Neuronal stem cell (in vitro differentiated cells): ENCODE measurements around the gene KCNQ1.

Source experiments
- DNase-seq: peaks from one replicate; pipeline ENCODE4 v3.0.0-alpha.2; 2013; ENCODE audit warnings: low spot score
- H2AFZ ChIP-seq: one replicate; pipeline ENCODE4 v1.6.1; 2013; ENCODE audit warnings: mild to moderate bottlenecking, low read length, inconsistent platforms
- H2AK5ac ChIP-seq: 2 replicates; pipeline ENCODE4 v1.6.1; 2013; ENCODE audit warnings: low read depth, mild to moderate bottlenecking, inconsistent platforms, low read length, moderate library complexity, mixed read lengths
- H2BK120ac ChIP-seq: 2 replicates; pipeline ENCODE4 v1.6.1; 2013; ENCODE audit warnings: low read depth, mild to moderate bottlenecking, inconsistent platforms, low read length, moderate library complexity, mixed read lengths
- H2BK12ac ChIP-seq: one replicate; pipeline ENCODE4 v1.6.1; 2013; ENCODE audit warnings: low read length, inconsistent platforms
- H2BK15ac ChIP-seq: 2 replicates; pipeline ENCODE4 v1.6.1; 2013; ENCODE audit warnings: mild to moderate bottlenecking, low read length, inconsistent platforms, mixed read lengths
- H2BK5ac ChIP-seq: one replicate; pipeline ENCODE4 v1.6.1; 2013; ENCODE audit warnings: inconsistent platforms, mild to moderate bottlenecking, low read length, moderate library complexity
- H3K14ac ChIP-seq: one replicate; pipeline ENCODE4 v1.6.1; 2013; ENCODE audit warnings: low read length, inconsistent platforms
- H3K18ac ChIP-seq: 2 replicates; pipeline ENCODE4 v1.6.1; 2013; ENCODE audit warnings: low read length, inconsistent platforms
- H3K23ac ChIP-seq: 2 replicates; pipeline ENCODE4 v1.6.1; 2013; ENCODE audit warnings: low read depth, mild to moderate bottlenecking, mixed read lengths, low read length, inconsistent platforms; ENCODE audit not compliant: poor library complexity
- H3K27ac ChIP-seq: replicated peaks from 3 replicates; pipeline ENCODE4 v1.5.1; 2013; ENCODE audit warnings: low read length, inconsistent platforms
- H3K27me3 ChIP-seq, 3 experiments: 2 replicates each; pipeline ENCODE4 v1.6.1; 2013; ENCODE audit warnings: low read length in 3 of 3, mild to moderate bottlenecking in 2 of 3, inconsistent platforms in 1 of 3, low read depth in 1 of 3, mixed read lengths in 1 of 3, moderate library complexity in 1 of 3; ENCODE audit not compliant: control insufficient read depth in 3 of 3, insufficient read depth in 3 of 3
- H3K36me3 ChIP-seq, 2 donors: replicated peaks in 1 of 2; 2 replicates each; pipeline ENCODE4 v1.6.1; 2013; ENCODE audit warnings: low read length in 2 of 2; ENCODE audit not compliant: control insufficient read depth in 2 of 2, insufficient read depth in 2 of 2
- H3K4ac ChIP-seq: 2 replicates; pipeline ENCODE4 v1.6.1; 2013; ENCODE audit warnings: inconsistent platforms, mild to moderate bottlenecking, low read length, moderate library complexity
- H3K4me1 ChIP-seq, 2 donors: 1 replicate in 1 of 2; 2 replicates in 1 of 2; pipeline ENCODE4 v1.6.1; 2013; ENCODE audit warnings: low read length in 2 of 2, low read depth in 1 of 2; ENCODE audit not compliant: control insufficient read depth in 2 of 2, insufficient read depth in 1 of 2
- H3K4me2 ChIP-seq: one replicate; pipeline ENCODE4 v1.6.1; 2013; ENCODE audit warnings: mild to moderate bottlenecking, low read length, inconsistent platforms; ENCODE audit not compliant: insufficient read depth, poor library complexity, severe bottlenecking
- H3K4me3 ChIP-seq, 2 donors: 2 replicates each; pipeline ENCODE4 v1.5.1; 2013; ENCODE audit warnings: low read length in 2 of 2, mild to moderate bottlenecking in 2 of 2, inconsistent platforms in 1 of 2, moderate library complexity in 1 of 2
- H3K79me1 ChIP-seq: one replicate; pipeline ENCODE4 v1.6.1; 2013; ENCODE audit warnings: low read depth, mild to moderate bottlenecking, inconsistent platforms, low read length, moderate library complexity
- H3K9ac ChIP-seq: one replicate; pipeline ENCODE4 v1.6.1; 2013; ENCODE audit warnings: mild to moderate bottlenecking, low read depth, low read length, inconsistent platforms; ENCODE audit not compliant: poor library complexity
- H3K9me3 ChIP-seq, 2 donors: replicated peaks in 1 of 2; 2 replicates each; pipeline versions ENCODE3 to v1.6.1; 2013; ENCODE audit warnings: low read length in 2 of 2, mild to moderate bottlenecking in 2 of 2, inconsistent platforms in 1 of 2, low read depth in 1 of 2, mixed read lengths in 1 of 2, moderate library complexity in 1 of 2; ENCODE audit not compliant: control insufficient read depth in 2 of 2, insufficient read depth in 1 of 2
- H4K8ac ChIP-seq: one replicate; pipeline ENCODE4 v1.6.1; 2013; ENCODE audit warnings: low read depth, mild to moderate bottlenecking, inconsistent platforms, low read length, moderate library complexity
- H4K91ac ChIP-seq: one replicate; pipeline ENCODE4 v1.6.1; 2013; ENCODE audit warnings: low read length, low read depth, mild to moderate bottlenecking, inconsistent platforms; ENCODE audit not compliant: poor library complexity
- WGBS, 2 donors: extraction: QIAGEN DNeasy Blood & Tissue Kit; methylation state at CpG; one replicate each; pipeline ENCODE4 v1.1.7; 2013; ENCODE audit warnings: missing lambda C conversion rate in 2 of 2, mixed read lengths in 1 of 2; ENCODE audit not compliant: insufficient read length in 2 of 2, insufficient replicate concordance in 1 of 2; ENCODE audit errors: extremely low coverage in 2 of 2; 5-methylcytosine and 5-hydroxymethylcytosine counted together

KCNQ1 gene

DNA sequence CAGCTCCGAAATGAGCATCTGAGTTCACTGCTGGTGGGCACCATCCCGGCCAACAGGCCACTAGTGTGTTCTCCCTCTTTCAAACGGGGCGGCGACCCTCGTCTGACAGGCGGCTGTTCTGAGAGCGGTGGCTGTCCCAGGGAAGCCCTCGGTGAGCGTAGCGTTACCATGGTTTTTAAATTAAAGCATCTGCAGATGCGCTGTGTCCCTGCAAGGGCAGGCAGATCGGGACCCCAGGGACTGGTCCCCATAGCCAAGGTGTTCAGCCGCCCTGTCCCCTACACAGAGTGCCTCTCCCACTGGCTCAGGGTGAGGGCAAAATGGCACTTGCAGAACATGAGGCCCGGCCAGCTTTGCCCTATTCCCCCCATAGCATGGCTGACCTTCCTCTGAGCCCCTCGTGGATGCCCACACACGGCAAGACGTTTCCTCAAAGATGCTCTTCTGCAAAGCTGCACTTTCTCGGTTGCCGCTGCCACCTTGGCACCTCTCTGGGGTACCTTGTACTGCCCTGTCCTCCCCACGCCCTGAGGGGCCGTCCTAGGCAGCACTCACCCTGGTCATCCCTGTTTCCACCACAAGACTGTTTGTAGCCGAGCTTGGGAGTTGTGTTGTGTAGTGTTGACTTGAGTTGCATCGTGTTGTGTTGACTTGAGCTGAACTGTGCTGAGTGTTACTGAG is 306.9 kb downstream of the KCNQ1 start:
- Histone ChIP-seq H3K27ac (no peak overlapping the region), H2BK12ac (no peak overlapping the region), H3K27me3 (peaks cover 0 to 25% (median 0%) of the 10 kb centered on the region in 3 experiments), H3K4me2 (no peak overlapping the region), H3K4ac (no peak overlapping the region), H2AK5ac (peak overlapping the region; percentile 25), H2BK15ac (no peak overlapping the region), H4K91ac (no peak overlapping the region), H3K79me1 (no peaks in the 10 kb centered on the region), H2BK120ac (no peak overlapping the region), H3K36me3 (no peaks in the 10 kb centered on the region), H3K14ac (no peak overlapping the region), H3K23ac (no peak overlapping the region), H3K18ac (peak overlapping the region; percentile 6), H2BK5ac (no peak overlapping the region), H4K8ac (no peak overlapping the region), H3K4me3 (no peak overlapping the region), H3K4me1 (peaks cover 0 to 9% of the 10 kb centered on the region in 2 donors), H2AFZ (no peak overlapping the region), H3K9ac (no peak overlapping the region), H3K9me3 (peaks cover 0 to 1% of the 10 kb centered on the region in 2 donors)
- no peak for DNase-seq
- no CpG with 5 or more reads among the region's 24 CpGs for WGBS, 2 donors

DNA sequence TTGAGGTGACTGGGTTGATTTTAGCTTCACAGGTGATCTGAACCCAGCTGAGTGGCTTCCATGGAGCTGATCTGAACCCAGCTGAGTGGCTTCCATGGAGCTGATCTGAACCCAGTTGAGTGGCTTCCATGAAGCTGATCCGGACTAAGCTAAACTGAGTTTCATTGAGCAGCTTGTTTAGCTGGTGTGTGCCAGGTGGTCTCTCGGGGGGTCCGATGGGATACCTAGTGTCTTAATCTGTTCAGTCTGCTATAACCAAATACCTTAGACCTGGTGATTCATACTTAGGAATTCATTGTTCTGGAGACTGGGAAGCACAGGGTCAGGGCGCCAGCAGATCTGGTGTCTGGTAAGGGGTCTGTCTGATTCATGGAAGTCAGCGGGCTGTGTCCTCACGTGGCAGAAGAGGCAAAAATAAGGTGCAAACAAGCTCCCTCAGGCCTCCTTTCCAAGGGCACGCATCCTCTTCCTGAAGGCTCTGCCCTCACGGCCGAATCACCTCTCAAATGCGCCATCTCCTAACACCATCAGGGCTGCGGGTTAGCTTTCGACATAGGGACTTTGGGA is 307.5 kb downstream of the KCNQ1 start:
- peaks cover 0 to 1% of the 10 kb centered on the region in 2 donors for H3K9me3 ChIP-seq
- no peak overlapping the region for H3K9ac ChIP-seq
- H2AK5ac ChIP-seq, result peak overlapping the region; percentile 25
- no peaks in the 10 kb centered on the region for H3K36me3 ChIP-seq
- no peak overlapping the region for H2AFZ ChIP-seq
- H3K27me3 ChIP-seq, result peaks cover 0 to 24% (median 0%) of the 10 kb centered on the region in 3 experiments
- H3K18ac ChIP-seq, result peak overlapping the region; percentile 6
- peaks cover 0 to 9% of the 10 kb centered on the region in 2 donors for H3K4me1 ChIP-seq
- no peak overlapping the region for H3K14ac ChIP-seq
- no peaks in the 10 kb centered on the region for H3K79me1 ChIP-seq
- H4K8ac ChIP-seq, result no peak overlapping the region
- WGBS, 2 donors, result no CpG with 5 or more reads among the region's 12 CpGs
- H3K27ac ChIP-seq, result no peak overlapping the region
- no peak for DNase-seq
- H3K23ac ChIP-seq, result no peak overlapping the region
- H2BK120ac ChIP-seq, result no peak overlapping the region
- no peak overlapping the region for H3K4me3 ChIP-seq
- H2BK15ac ChIP-seq, result no peak overlapping the region
- H4K91ac ChIP-seq, result no peak overlapping the region
- H3K4me2 ChIP-seq, result no peak overlapping the region
- H2BK5ac ChIP-seq, result no peak overlapping the region
- no peak overlapping the region for H2BK12ac ChIP-seq
- no peak overlapping the region for H3K4ac ChIP-seq

DNA sequence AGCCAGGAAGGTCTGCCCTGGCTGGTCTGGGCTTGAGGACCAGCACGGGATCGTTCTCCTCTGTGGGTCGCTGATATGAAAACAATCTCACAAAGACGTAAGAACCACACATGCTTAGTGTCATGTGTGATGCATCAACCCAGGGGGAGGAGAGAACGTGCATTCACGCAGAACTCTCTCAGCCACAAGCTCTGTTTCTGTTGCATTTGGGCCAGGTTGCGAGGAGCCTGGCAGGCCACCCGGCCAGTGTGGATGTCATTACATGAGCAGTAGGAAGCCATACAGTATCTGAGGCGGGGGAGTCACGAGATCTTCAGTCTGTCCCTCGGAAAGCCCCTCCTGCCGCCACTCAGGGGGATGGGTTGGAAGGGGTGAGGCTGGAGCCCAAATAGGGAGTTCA is 308.1 kb downstream of the KCNQ1 start:
- Histone ChIP-seq H2AK5ac (peak overlapping the region; percentile 32), H3K9ac (no peak overlapping the region), H3K23ac (no peak overlapping the region), H2BK120ac (no peak overlapping the region), H3K9me3 (peaks cover 0 to 1% of the 10 kb centered on the region in 2 donors), H3K27me3 (peaks cover 0 to 18% (median 0%) of the 10 kb centered on the region in 3 experiments), H3K36me3 (no peaks in the 10 kb centered on the region), H4K8ac (no peak overlapping the region), H3K79me1 (no peaks in the 10 kb centered on the region), H3K4ac (no peak overlapping the region), H2BK15ac (no peak overlapping the region), H2BK12ac (no peak overlapping the region), H3K18ac (no peak overlapping the region), H2AFZ (no peak overlapping the region), H4K91ac (no peak overlapping the region), H3K14ac (no peak overlapping the region), H3K4me3 (no peak overlapping the region), H2BK5ac (no peak overlapping the region), H3K4me1 (peaks cover 0 to 9% of the 10 kb centered on the region in 2 donors), H3K27ac (no peak overlapping the region), H3K4me2 (no peak overlapping the region)
- no peak for DNase-seq
- WGBS, 2 donors, result no CpG with 5 or more reads among the region's 12 CpGs

DNA sequence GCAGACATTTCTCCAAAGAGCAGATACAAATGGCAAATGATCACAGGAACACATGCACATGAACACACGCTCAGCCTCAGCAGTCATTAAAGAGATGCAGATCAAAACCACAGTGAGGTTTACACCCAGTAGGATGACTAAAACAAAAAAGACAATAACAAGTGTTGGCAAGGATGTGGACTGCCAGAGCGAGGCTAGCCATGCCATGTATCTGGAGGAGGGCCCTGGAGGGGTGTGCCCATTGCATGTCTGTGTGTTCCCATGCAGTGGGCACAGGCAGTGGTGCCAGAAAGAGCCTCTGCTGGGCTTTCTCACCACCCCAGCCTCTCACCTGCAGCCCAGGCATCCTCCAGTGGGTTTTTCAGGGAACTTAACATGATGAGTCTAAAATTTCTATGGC is 309.2 kb downstream of the KCNQ1 start:
- DNase-seq, result no peak
- H2AK5ac ChIP-seq, result no peak overlapping the region
- H2AFZ ChIP-seq, result no peak overlapping the region
- no CpG with 5 or more reads among the region's 2 CpGs for WGBS, 2 donors
- H3K79me1 ChIP-seq, result no peaks in the 10 kb centered on the region
- H2BK120ac ChIP-seq, result no peak overlapping the region
- H2BK5ac ChIP-seq, result no peak overlapping the region
- H3K4ac ChIP-seq, result no peak overlapping the region
- no peak overlapping the region for H3K23ac ChIP-seq
- peaks cover 0 to 5% of the 10 kb centered on the region in 2 donors for H3K9me3 ChIP-seq
- no peak overlapping the region for H4K91ac ChIP-seq
- no peak overlapping the region for H3K9ac ChIP-seq
- H3K4me3 ChIP-seq, result no peak overlapping the region
- H3K36me3 ChIP-seq, result no peaks in the 10 kb centered on the region
- no peak overlapping the region for H4K8ac ChIP-seq
- no peak overlapping the region for H3K4me2 ChIP-seq
- no peak overlapping the region for H2BK12ac ChIP-seq
- H3K14ac ChIP-seq, result no peak overlapping the region
- H3K27ac ChIP-seq, result no peak overlapping the region
- H3K4me1 ChIP-seq, result peaks cover 0 to 9% of the 10 kb centered on the region in 2 donors
- H3K18ac ChIP-seq, result no peak overlapping the region
- peaks cover 0 to 16% (median 0%) of the 10 kb centered on the region in 3 experiments for H3K27me3 ChIP-seq
- H2BK15ac ChIP-seq, result no peak overlapping the region
